Activated T-helper 1 cell treated with anti-CD3 and anti-CD28 coated beads, Interleukin-12 subunit alpha, Interleukin-12 subunit beta, Interleukin-2, Interleukin-4 antibody, amounts not matched to agents 30 ng/mL and 10 ng/mL and 1 ng/mL, durations not matched to agents 14 hours and 24 hours and 36 hours (primary cell): Measurements from ENCODE around the gene FHDC1. TPM values are rescaled to one million over a fixed set of nuclear protein-coding genes. Genes with fewer than 3 reads are reported as not detected.

Source experiments
- DNase-seq: peaks from one replicate; pipeline ENCODE4 v3.0.0; 2021; ENCODE audit warnings: low spot score
- H3K27ac Mint-ChIP-seq: one replicate; pipeline ENCODE4 v1.8.0; 2021; ENCODE audit warnings: mild to moderate bottlenecking, mixed read lengths
- H3K27me3 Mint-ChIP-seq: one replicate; pipeline ENCODE4 v1.8.0; 2022; ENCODE audit warnings: mild to moderate bottlenecking, moderate library complexity, mixed read lengths; ENCODE audit not compliant: insufficient read depth
- H3K36me3 Mint-ChIP-seq: one replicate; pipeline ENCODE4 v1.8.0; 2021; ENCODE audit warnings: low read depth, mixed read lengths
- H3K4me1 Mint-ChIP-seq: one replicate; pipeline ENCODE4 v1.8.0; 2021; ENCODE audit warnings: low read depth, mixed read lengths
- H3K4me3 Mint-ChIP-seq: one replicate; pipeline ENCODE4 v1.8.0; 2021; ENCODE audit warnings: mild to moderate bottlenecking, moderate library complexity, mixed read lengths
- H3K9me3 Mint-ChIP-seq: one replicate; pipeline ENCODE4 v1.8.0; 2021; ENCODE audit warnings: mixed read lengths
- intact Hi-C: fragments of 100-400 bp; cut with micrococcal nuclease; formaldehyde crosslinking; loops from one replicate; pipeline ENCODE4 v1.15.1; 2024
- total RNA-seq: library from RNA; stranded (reverse); gene quantifications from 2 replicates; pipeline ENCODE4 v1.2.3, GENCODE V29; 2022

Gene FHDC1
- total RNA-seq, 1 donor from 2014 or later = 0.10 TPM

- peaks cover 20% of the 10 kb centered on the region for H3K9me3 Mint-ChIP-seq
- intact Hi-C loops = no loop called here
- H3K27ac Mint-ChIP-seq = no peak overlapping the region
- no peaks in the 10 kb centered on the region for H3K36me3 Mint-ChIP-seq
- no peak for DNase-seq
- no peak overlapping the region for H3K4me3 Mint-ChIP-seq
- peaks cover 5% of the 10 kb centered on the region for H3K4me1 Mint-ChIP-seq
- peaks cover 5% of the 10 kb centered on the region for H3K27me3 Mint-ChIP-seq
Measured at GRCh38 chr4:153028535-153028934, 92.4 kb downstream of the FHDC1 start.

Other genes with a start within 250 kb of the FHDC1 start
- 0.24 and 0.57 TPM in 2 replicates for gene TIGD4, start 156.6 kb upstream of the FHDC1 start, total RNA-seq
- 18.6 and 23.2 TPM in 2 replicates for gene ARFIP1, start 156.4 kb upstream of the FHDC1 start, total RNA-seq